ENCODE data around the gene GRB2. TPM values are rescaled to one million over a fixed set of nuclear protein-coding genes. Genes with fewer than 3 reads are reported as not detected.
"Not testable (repeated sequence)": the region's sequence is repeated elsewhere in the genome, so short reads cannot be mapped to it uniquely, and the experiment has no call there.

GRB2 gene
- total RNA-seq, 4 donors from 2014 or later, result 51.5 to 127 (median 78.1) TPM

GRCh38 chr17:75383842-75384195, 21.7 kb downstream of the GRB2 start:
- no peaks in the 10 kb centered on the region for H3K4me1 ChIP-seq
- DNase-seq, result no peak

GRCh38 chr17:75380750-75381149, 24.7 kb downstream of the GRB2 start:
- TF ChIP-seq CTCF (IDR thresholded peaks at IDR 0.05), result no peak
- TF ChIP-seq POLR2A (IDR thresholded peaks at IDR 0.05), result no peak
- Histone ChIP-seq H3K27me3 (no peaks in the 10 kb centered on the region), H3K4me1 (no peaks in the 10 kb centered on the region), H3K36me3 (no peaks in the 10 kb centered on the region), H3K27ac (no peak overlapping the region), H3K4me3 (no peak overlapping the region), H3K9me3 (no peaks in the 10 kb centered on the region)
- intact Hi-C loops (cut with DNase I; ENCODE audit: low total_unique reads), result no loop called here
- no peak for DNase-seq

More at GRCh38 chr17:75383842-75384195, 21.7 kb downstream of the GRB2 start:
- H3K27ac ChIP-seq, result no peak overlapping the region
- H3K36me3 ChIP-seq, result no peaks in the 10 kb centered on the region
- no peaks in the 10 kb centered on the region for H3K27me3 ChIP-seq
- no peak overlapping the region for H3K4me3 ChIP-seq
- intact Hi-C loops (cut with DNase I; ENCODE audit: low total_unique reads), result no loop called here
- TF ChIP-seq POLR2A (IDR thresholded peaks at IDR 0.05) (no peak), CTCF (IDR thresholded peaks at IDR 0.05) (no peak)
- no peaks in the 10 kb centered on the region for H3K9me3 ChIP-seq

GRCh38 chr17:75380315-75380714, 25.2 kb downstream of the GRB2 start:
- Histone ChIP-seq H3K4me1 (no peaks in the 10 kb centered on the region), H3K4me3 (no peak overlapping the region), H3K27ac (no peak overlapping the region), H3K27me3 (no peaks in the 10 kb centered on the region), H3K9me3 (no peaks in the 10 kb centered on the region), H3K36me3 (no peaks in the 10 kb centered on the region)
- no peak for TF ChIP-seq CTCF (IDR thresholded peaks at IDR 0.05)
- no peak for TF ChIP-seq POLR2A (IDR thresholded peaks at IDR 0.05)
- intact Hi-C loops (cut with DNase I; ENCODE audit: low total_unique reads), result no loop called here
- DNase-seq, result no peak

GRCh38 chr17:75379426-75379825, 26.1 kb downstream of the GRB2 start:
- intact Hi-C loops (cut with DNase I; ENCODE audit: low total_unique reads); H3K27me3 ChIP-seq; H3K4me3 ChIP-seq; H3K4me1 ChIP-seq; DNase-seq; H3K36me3 ChIP-seq; H3K27ac ChIP-seq; H3K9me3 ChIP-seq: not testable (repeated sequence)

- Histone ChIP-seq H3K4me3 (no peak overlapping the region), H3K27me3 (no peaks in the 10 kb centered on the region), H3K9me3 (no peaks in the 10 kb centered on the region), H3K36me3 (no peaks in the 10 kb centered on the region), H3K27ac (no peak overlapping the region), H3K4me1 (no peaks in the 10 kb centered on the region)
- TF ChIP-seq CTCF (IDR thresholded peaks at IDR 0.05), result no peak
- intact Hi-C loops (cut with DNase I; ENCODE audit: low total_unique reads), result no loop called here
- no peak for DNase-seq
These were observed 32.2 kb downstream of the GRB2 start for GRCh38 chr17:75373280-75373679.

GRCh38 chr17:75371981-75372380, 33.5 kb downstream of the GRB2 start:
- Histone ChIP-seq H3K4me1 (no peaks in the 10 kb centered on the region), H3K4me3 (no peak overlapping the region), H3K36me3 (no peaks in the 10 kb centered on the region), H3K9me3 (no peaks in the 10 kb centered on the region), H3K27me3 (no peaks in the 10 kb centered on the region), H3K27ac (no peak overlapping the region)
- DNase-seq, result no peak
- no peak for TF ChIP-seq POLR2A (IDR thresholded peaks at IDR 0.05)
- TF ChIP-seq CTCF (IDR thresholded peaks at IDR 0.05), result no peak
- intact Hi-C loops (cut with DNase I; ENCODE audit: low total_unique reads), result no loop called here
